GM19455 (cell line): ENCODE results near the gene SLC16A10.
"Not testable (repeated sequence)": the region's sequence is repeated elsewhere in the genome, so short reads cannot be mapped to it uniquely, and the experiment has no call there.

Experiments used
- ATAC-seq: cut with Tn5 transposase; IDR thresholded peaks from one replicate; pipeline ENCODE4 v1.9.1; 2021; ENCODE audit not compliant: unreplicated experiment

SLC16A10 gene

GRCh38 chr6:111254779-111255166 lies 167.5 kb downstream of the SLC16A10 start:
- no peak for ATAC-seq

- not testable (repeated sequence) for ATAC-seq
Measured at GRCh38 chr6:111255838-111256237, 168.5 kb downstream of the SLC16A10 start.

- no peak for ATAC-seq
Measured at GRCh38 chr6:111256646-111257045, 169.3 kb downstream of the SLC16A10 start.

GRCh38 chr6:111258010-111258409 lies 170.7 kb downstream of the SLC16A10 start:
- ATAC-seq, result no peak

- peak; percentile 13 for ATAC-seq
Measured at GRCh38 chr6:111258615-111259088, 171.3 kb downstream of the SLC16A10 start.

- peak; percentile 99 for ATAC-seq
Measured at GRCh38 chr6:111259089-111259831, 172.0 kb downstream of the SLC16A10 start.

- ATAC-seq, result no peak
Measured at GRCh38 chr6:111260570-111261298, 173.4 kb downstream of the SLC16A10 start.

GRCh38 chr6:111263837-111264236 lies 176.5 kb downstream of the SLC16A10 start:
- no peak for ATAC-seq

GRCh38 chr6:111265842-111266241 lies 178.5 kb downstream of the SLC16A10 start:
- ATAC-seq, result no peak

GRCh38 chr6:111266276-111266675 lies 179.0 kb downstream of the SLC16A10 start:
- no peak for ATAC-seq

- ATAC-seq, result no peak
Measured at GRCh38 chr6:111267764-111268333, 180.5 kb downstream of the SLC16A10 start.

GRCh38 chr6:111269401-111269970 lies 182.2 kb downstream of the SLC16A10 start:
- no peak for ATAC-seq

- no peak for ATAC-seq
Measured at GRCh38 chr6:111270121-111270520, 182.8 kb downstream of the SLC16A10 start.

GRCh38 chr6:111274593-111275217 lies 187.4 kb downstream of the SLC16A10 start:
- no peak for ATAC-seq

GRCh38 chr6:111276335-111276734 lies 189.0 kb downstream of the SLC16A10 start:
- no peak for ATAC-seq

- no peak for ATAC-seq
Measured at GRCh38 chr6:111276736-111277135, 189.4 kb downstream of the SLC16A10 start.

GRCh38 chr6:111277819-111278218 lies 190.5 kb downstream of the SLC16A10 start:
- ATAC-seq, result no peak

GRCh38 chr6:111278731-111279130 lies 191.4 kb downstream of the SLC16A10 start:
- no peak for ATAC-seq

- no peak for ATAC-seq
Measured at GRCh38 chr6:111280445-111280955, 193.2 kb downstream of the SLC16A10 start.
